ENCODE results near the gene HCN2. TPM values are rescaled to one million over a fixed set of nuclear protein-coding genes. Genes with fewer than 3 reads are reported as not detected.

The HCN2 gene
- total RNA-seq, 1 experiment from 2014 or later, result 13.1 TPM

DNA sequence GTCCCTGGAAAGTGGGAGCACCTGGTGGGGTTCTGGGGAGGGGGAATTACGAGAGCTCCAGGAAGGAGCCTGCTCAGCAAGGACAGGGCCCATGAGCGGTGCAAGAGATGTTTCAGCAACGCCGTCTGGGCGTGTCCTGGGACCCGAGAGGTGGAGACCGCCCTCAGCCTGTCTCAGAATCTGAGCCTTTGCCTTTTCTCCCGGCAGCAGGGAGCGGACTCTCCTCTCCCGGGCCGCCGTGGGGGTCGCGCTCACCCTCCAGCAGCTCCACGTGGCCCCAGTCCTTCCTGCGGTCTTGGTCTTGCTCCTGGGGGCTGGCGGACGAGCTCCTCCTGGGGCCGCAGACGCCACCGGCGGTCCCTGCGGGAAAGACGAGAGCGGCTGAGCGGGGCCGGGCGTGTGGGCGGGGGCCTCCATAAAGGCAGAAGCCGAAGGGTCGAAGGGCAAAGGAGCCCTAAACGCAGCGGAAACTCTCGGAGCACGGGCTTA lies 42.9 kb downstream of the HCN2 start:
- intact Hi-C loops (cut with micrococcal nuclease; ENCODE audit: unreplicated experiment), result loop anchor here (2.0 kb wide), 1 partner anchor 22 kb away; no protein-coding TSS in a partner anchor
- DNase-seq (ENCODE audit: low spot score), result peak; percentile 79
- ChIA-PET POLR2A (ENCODE audit: low non-redundant PET) (no interaction called here), CTCF (no interaction called here)
- Histone ChIP-seq H3K4me3 (ENCODE audit: low read depth, low read length, poor library complexity, severe bottlenecking) (peak overlapping the region; percentile 92), H3K9me3 (ENCODE audit: low read depth, low read length, poor library complexity, severe bottlenecking) (no peaks in the 10 kb centered on the region), H3K27ac (ENCODE audit: low read depth, low read length, poor library complexity, severe bottlenecking) (peak overlapping the region; percentile 87), H3K36me3 (ENCODE audit: insufficient read depth, low read length, poor library complexity, severe bottlenecking) (peaks cover 23% of the 10 kb centered on the region), H3K27me3 (replicated peaks; ENCODE audit: insufficient read depth, low read depth, low read length, poor library complexity) (no peaks in the 10 kb centered on the region), H3K4me1 (ENCODE audit: insufficient read depth, low read length, poor library complexity, severe bottlenecking) (no peaks in the 10 kb centered on the region)
- TF ChIP-seq, protein P1, sequence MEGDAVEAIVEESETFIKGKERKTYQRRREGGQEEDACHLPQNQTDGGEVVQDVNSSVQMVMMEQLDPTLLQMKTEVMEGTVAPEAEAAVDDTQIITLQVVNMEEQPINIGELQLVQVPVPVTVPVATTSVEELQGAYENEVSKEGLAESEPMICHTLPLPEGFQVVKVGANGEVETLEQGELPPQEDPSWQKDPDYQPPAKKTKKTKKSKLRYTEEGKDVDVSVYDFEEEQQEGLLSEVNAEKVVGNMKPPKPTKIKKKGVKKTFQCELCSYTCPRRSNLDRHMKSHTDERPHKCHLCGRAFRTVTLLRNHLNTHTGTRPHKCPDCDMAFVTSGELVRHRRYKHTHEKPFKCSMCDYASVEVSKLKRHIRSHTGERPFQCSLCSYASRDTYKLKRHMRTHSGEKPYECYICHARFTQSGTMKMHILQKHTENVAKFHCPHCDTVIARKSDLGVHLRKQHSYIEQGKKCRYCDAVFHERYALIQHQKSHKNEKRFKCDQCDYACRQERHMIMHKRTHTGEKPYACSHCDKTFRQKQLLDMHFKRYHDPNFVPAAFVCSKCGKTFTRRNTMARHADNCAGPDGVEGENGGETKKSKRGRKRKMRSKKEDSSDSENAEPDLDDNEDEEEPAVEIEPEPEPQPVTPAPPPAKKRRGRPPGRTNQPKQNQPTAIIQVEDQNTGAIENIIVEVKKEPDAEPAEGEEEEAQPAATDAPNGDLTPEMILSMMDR (conservative IDR thresholded peaks at IDR 0.05; ENCODE audit: low read depth, low read length), result no peak
- TF ChIP-seq EZH2 (IDR thresholded peaks at IDR 0.05; ENCODE audit: borderline replicate concordance, low read depth, low read length, poor library complexity, severe bottlenecking), result no peak
- BruUV-seq (replicated peaks), result no TSS peak

- Histone ChIP-seq H3K4me3 (ENCODE audit: low read depth, low read length, poor library complexity, severe bottlenecking) (peak within 1 kb of the TSS; percentile 92), H3K36me3 (ENCODE audit: insufficient read depth, low read length, poor library complexity, severe bottlenecking) (peaks cover 20% of the 10 kb centered on the region), H3K27me3 (replicated peaks; ENCODE audit: insufficient read depth, low read depth, low read length, poor library complexity) (no peaks in the 10 kb centered on the region), H3K27ac (ENCODE audit: low read depth, low read length, poor library complexity, severe bottlenecking) (peak within 1 kb of the TSS; percentile 87), H3K9me3 (ENCODE audit: low read depth, low read length, poor library complexity, severe bottlenecking) (no peaks in the 10 kb centered on the region), H3K4me1 (ENCODE audit: insufficient read depth, low read length, poor library complexity, severe bottlenecking) (no peaks in the 10 kb centered on the region)
- ChIA-PET POLR2A (ENCODE audit: low non-redundant PET) (no interaction called here), CTCF (no interaction called here)
- DNase-seq (ENCODE audit: low spot score), result peak; percentile 99
- intact Hi-C loops (cut with micrococcal nuclease; ENCODE audit: unreplicated experiment), result loop anchor here (2.0 kb wide), 1 partner anchor 22 kb away; no protein-coding TSS in a partner anchor
- TF ChIP-seq EZH2 (IDR thresholded peaks at IDR 0.05; ENCODE audit: borderline replicate concordance, low read depth, low read length, poor library complexity, severe bottlenecking), result no peak
- TF ChIP-seq, protein P1 (conservative IDR thresholded peaks at IDR 0.05; ENCODE audit: low read depth, low read length), result no peak
- BruUV-seq (replicated peaks), result TSS peak; percentile 35
Observed at GRCh38 chr19:633068-633785, 43.5 kb downstream of the HCN2 start, which contains the start of gene POLRMT. POLRMT (minus strand) TSS chr19:633537; CDS start chr19:633512, 25 bp downstream.

DNA sequence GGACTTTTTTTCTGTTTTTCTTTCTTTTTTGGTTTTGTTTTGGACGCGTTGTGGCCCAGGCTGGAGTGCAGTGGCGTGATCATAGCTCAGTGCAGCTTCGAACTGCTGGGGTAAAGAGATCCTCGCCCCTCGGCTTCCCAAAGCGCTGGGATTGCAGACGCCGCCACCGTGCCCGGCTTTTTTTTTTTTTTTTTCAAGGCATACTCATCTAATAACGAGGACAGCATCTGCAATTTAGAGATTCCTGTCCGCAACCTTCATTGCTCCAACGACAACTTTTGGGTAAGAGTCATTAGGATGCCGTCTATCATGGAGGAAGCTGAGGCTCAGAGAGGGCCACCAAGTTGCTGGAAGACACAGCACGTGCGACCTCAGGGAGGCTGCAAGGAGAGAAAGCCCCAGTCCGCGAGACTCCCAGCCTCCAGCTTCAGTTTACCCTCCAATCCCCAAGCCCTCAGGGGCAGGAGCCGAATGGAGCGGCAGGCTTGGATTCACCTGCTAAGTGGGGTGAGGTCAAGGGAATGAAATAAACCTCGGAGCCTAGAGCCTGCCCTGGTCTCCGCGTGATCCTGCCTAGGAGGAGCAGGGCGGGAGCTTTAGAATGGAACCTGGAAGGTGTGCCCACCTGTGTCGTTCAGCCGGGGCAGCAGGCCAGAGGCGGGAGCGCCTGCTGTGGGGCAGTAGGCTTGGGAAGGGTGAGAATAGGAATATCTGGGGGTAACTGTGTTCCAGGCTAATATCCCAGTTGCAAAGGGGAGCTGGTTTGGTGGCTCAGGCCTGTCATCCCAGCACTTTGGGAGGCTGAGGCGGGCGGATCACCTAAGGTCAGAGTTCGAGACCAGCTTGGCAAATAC lies 44.3 kb downstream of the HCN2 start:
- H3K4me3 ChIP-seq (ENCODE audit: low read depth, low read length, poor library complexity, severe bottlenecking), result peak overlapping the region; percentile 92
- H3K4me1 ChIP-seq (ENCODE audit: insufficient read depth, low read length, poor library complexity, severe bottlenecking), result no peaks in the 10 kb centered on the region
- ChIA-PET POLR2A (ENCODE audit: low non-redundant PET) (no interaction called here), CTCF (interaction anchor here (0.7 kb wide), 1 partner anchor 12 kb away, joined by 3 read pairs; no protein-coding TSS in a partner anchor)
- no peaks in the 10 kb centered on the region for H3K9me3 ChIP-seq (ENCODE audit: low read depth, low read length, poor library complexity, severe bottlenecking)
- intact Hi-C loops (cut with micrococcal nuclease; ENCODE audit: unreplicated experiment), result loop anchor here (2.0 kb wide), 1 partner anchor 23 kb away; no protein-coding TSS in a partner anchor
- TSS peak; percentile 77 for BruUV-seq (replicated peaks)
- H3K27ac ChIP-seq (ENCODE audit: low read depth, low read length, poor library complexity, severe bottlenecking), result peak overlapping the region; percentile 87
- peak; percentile 43 for DNase-seq (ENCODE audit: low spot score)
- peaks cover 13% of the 10 kb centered on the region for H3K36me3 ChIP-seq (ENCODE audit: insufficient read depth, low read length, poor library complexity, severe bottlenecking)
- TF ChIP-seq EZH2 (IDR thresholded peaks at IDR 0.05; ENCODE audit: borderline replicate concordance, low read depth, low read length, poor library complexity, severe bottlenecking), result no peak
- TF ChIP-seq, protein P1 (conservative IDR thresholded peaks at IDR 0.05; ENCODE audit: low read depth, low read length), result no peak
- H3K27me3 ChIP-seq (replicated peaks; ENCODE audit: insufficient read depth, low read depth, low read length, poor library complexity), result no peaks in the 10 kb centered on the region

Measured in A673 (cell line).